Measurements from ENCODE around the gene VIT.
A peak's percentile ranks its signal among the peaks of the same experiment; 100 is the strongest.
"Not testable (repeated sequence)": the region's sequence is repeated elsewhere in the genome, so short reads cannot be mapped to it uniquely, and the experiment has no call there.

VIT gene

GRCh38 chr2:36677996-36678605 is 18.4 kb upstream of the VIT start:
- Histone ChIP-seq H3K27ac (ENCODE audit: low read length) (no peak overlapping the region), H3K27me3 (ENCODE audit: control insufficient read depth in 1 of 2, insufficient read depth in 2 of 2, low read length in 2 of 2) (no peaks in the 10 kb centered on the region), H3K4me3 (ENCODE audit: low read length in 2 of 2) (no peak overlapping the region), H3K9me3 (ENCODE audit: control insufficient read depth in 2 of 2, low read length in 2 of 2) (peaks cover 0 to 2% of the 10 kb centered on the region in 2 donors), H3K36me3 (ENCODE audit: control insufficient read depth in 2 of 2, insufficient read depth in 2 of 2, low read length in 2 of 2) (no peaks in the 10 kb centered on the region), H3K4me1 (ENCODE audit: control insufficient read depth, insufficient read depth, low read length) (no peaks in the 10 kb centered on the region), H3K9ac (ENCODE audit: low read length in 2 of 2) (no peak overlapping the region)

- no peaks in the 10 kb centered on the region for H3K27me3 ChIP-seq (ENCODE audit: control insufficient read depth in 1 of 2, insufficient read depth in 2 of 2, low read length in 2 of 2)
- no peaks in the 10 kb centered on the region for H3K36me3 ChIP-seq (ENCODE audit: control insufficient read depth in 2 of 2, insufficient read depth in 2 of 2, low read length in 2 of 2)
- H3K4me1 ChIP-seq (ENCODE audit: control insufficient read depth, insufficient read depth, low read length) = no peaks in the 10 kb centered on the region
Measured at GRCh38 chr2:36678856-36679255, 17.7 kb upstream of the VIT start.

GRCh38 chr2:36680012-36680411 is 16.5 kb upstream of the VIT start:
- H3K4me3 ChIP-seq (ENCODE audit: low read length in 2 of 2) = no peak overlapping the region
- no peak overlapping the region for H3K27ac ChIP-seq (ENCODE audit: low read length)
- H3K9ac ChIP-seq (ENCODE audit: low read length in 2 of 2) = no peak overlapping the region
- peaks cover 0 to 2% of the 10 kb centered on the region in 2 donors for H3K9me3 ChIP-seq (ENCODE audit: control insufficient read depth in 2 of 2, low read length in 2 of 2)
- no peaks in the 10 kb centered on the region for H3K4me1 ChIP-seq (ENCODE audit: control insufficient read depth, insufficient read depth, low read length)
- H3K27me3 ChIP-seq (ENCODE audit: control insufficient read depth in 1 of 2, insufficient read depth in 2 of 2, low read length in 2 of 2) = no peaks in the 10 kb centered on the region
- no peaks in the 10 kb centered on the region for H3K36me3 ChIP-seq (ENCODE audit: control insufficient read depth in 2 of 2, insufficient read depth in 2 of 2, low read length in 2 of 2)

More at GRCh38 chr2:36678856-36679255, 17.7 kb upstream of the VIT start:
- H3K9me3 ChIP-seq (ENCODE audit: control insufficient read depth in 2 of 2, low read length in 2 of 2) = peaks cover 0 to 2% of the 10 kb centered on the region in 2 donors
- H3K27ac ChIP-seq (ENCODE audit: low read length) = no peak overlapping the region
- no peak overlapping the region for H3K9ac ChIP-seq (ENCODE audit: low read length in 2 of 2)
- no peak overlapping the region for H3K4me3 ChIP-seq (ENCODE audit: low read length in 2 of 2)

- H3K4me1 ChIP-seq (ENCODE audit: control insufficient read depth, insufficient read depth, low read length) = no peaks in the 10 kb centered on the region
- H3K9ac ChIP-seq (ENCODE audit: low read length in 2 of 2) = no peak overlapping the region
- H3K4me3 ChIP-seq (ENCODE audit: low read length in 2 of 2) = no peak overlapping the region
Measured at GRCh38 chr2:36682562-36682961, 13.9 kb upstream of the VIT start.

GRCh38 chr2:36683002-36683401 is 13.5 kb upstream of the VIT start:
- Histone ChIP-seq H3K36me3 (ENCODE audit: control insufficient read depth in 2 of 2, insufficient read depth in 2 of 2, low read length in 2 of 2) (no peaks in the 10 kb centered on the region), H3K27ac (ENCODE audit: low read length) (no peak overlapping the region), H3K4me1 (ENCODE audit: control insufficient read depth, insufficient read depth, low read length) (no peaks in the 10 kb centered on the region), H3K9ac (ENCODE audit: low read length in 2 of 2) (no peak overlapping the region), H3K27me3 (ENCODE audit: control insufficient read depth in 1 of 2, insufficient read depth in 2 of 2, low read length in 2 of 2) (no peaks in the 10 kb centered on the region), H3K4me3 (ENCODE audit: low read length in 2 of 2) (no peak overlapping the region), H3K9me3 (ENCODE audit: control insufficient read depth in 2 of 2, low read length in 2 of 2) (peaks cover 0 to 2% of the 10 kb centered on the region in 2 donors)

More at GRCh38 chr2:36682562-36682961, 13.9 kb upstream of the VIT start:
- no peaks in the 10 kb centered on the region for H3K27me3 ChIP-seq (ENCODE audit: control insufficient read depth in 1 of 2, insufficient read depth in 2 of 2, low read length in 2 of 2)
- H3K27ac ChIP-seq (ENCODE audit: low read length) = no peak overlapping the region
- no peaks in the 10 kb centered on the region for H3K36me3 ChIP-seq (ENCODE audit: control insufficient read depth in 2 of 2, insufficient read depth in 2 of 2, low read length in 2 of 2)
- H3K9me3 ChIP-seq (ENCODE audit: control insufficient read depth in 2 of 2, low read length in 2 of 2) = peaks cover 0 to 2% of the 10 kb centered on the region in 2 donors

GRCh38 chr2:36688291-36688690 is 8.2 kb upstream of the VIT start:
- not testable (repeated sequence) for H3K4me1 ChIP-seq (ENCODE audit: control insufficient read depth, insufficient read depth, low read length); H3K27me3 ChIP-seq (ENCODE audit: control insufficient read depth in 1 of 2, insufficient read depth in 2 of 2, low read length in 2 of 2); H3K27ac ChIP-seq (ENCODE audit: low read length); H3K4me3 ChIP-seq (ENCODE audit: low read length in 2 of 2); H3K9me3 ChIP-seq (ENCODE audit: control insufficient read depth in 2 of 2, low read length in 2 of 2); H3K9ac ChIP-seq (ENCODE audit: low read length in 2 of 2); H3K36me3 ChIP-seq (ENCODE audit: control insufficient read depth in 2 of 2, insufficient read depth in 2 of 2, low read length in 2 of 2)

- not testable (repeated sequence) for H3K27me3 ChIP-seq (ENCODE audit: control insufficient read depth in 1 of 2, insufficient read depth in 2 of 2, low read length in 2 of 2)
Measured at GRCh38 chr2:36689013-36689412, 7.5 kb upstream of the VIT start.

GRCh38 chr2:36692121-36692520 is 4.4 kb upstream of the VIT start:
- no peak overlapping the region for H3K4me3 ChIP-seq (ENCODE audit: low read length in 2 of 2)
- no peaks in the 10 kb centered on the region for H3K36me3 ChIP-seq (ENCODE audit: control insufficient read depth in 2 of 2, insufficient read depth in 2 of 2, low read length in 2 of 2)
- H3K9me3 ChIP-seq (ENCODE audit: control insufficient read depth in 2 of 2, low read length in 2 of 2) = no peaks in the 10 kb centered on the region
- no peak overlapping the region for H3K27ac ChIP-seq (ENCODE audit: low read length)
- no peaks in the 10 kb centered on the region for H3K27me3 ChIP-seq (ENCODE audit: control insufficient read depth in 1 of 2, insufficient read depth in 2 of 2, low read length in 2 of 2)
- no peak overlapping the region for H3K9ac ChIP-seq (ENCODE audit: low read length in 2 of 2)
- H3K4me1 ChIP-seq (ENCODE audit: control insufficient read depth, insufficient read depth, low read length) = no peaks in the 10 kb centered on the region

More at GRCh38 chr2:36689013-36689412, 7.5 kb upstream of the VIT start:
- H3K4me1 ChIP-seq (ENCODE audit: control insufficient read depth, insufficient read depth, low read length); H3K4me3 ChIP-seq (ENCODE audit: low read length in 2 of 2); H3K27ac ChIP-seq (ENCODE audit: low read length); H3K9ac ChIP-seq (ENCODE audit: low read length in 2 of 2); H3K9me3 ChIP-seq (ENCODE audit: control insufficient read depth in 2 of 2, low read length in 2 of 2); H3K36me3 ChIP-seq (ENCODE audit: control insufficient read depth in 2 of 2, insufficient read depth in 2 of 2, low read length in 2 of 2): not testable (repeated sequence)

- H3K4me1 ChIP-seq (ENCODE audit: control insufficient read depth, insufficient read depth, low read length) = no peaks in the 10 kb centered on the region
- no peaks in the 10 kb centered on the region for H3K27me3 ChIP-seq (ENCODE audit: control insufficient read depth in 1 of 2, insufficient read depth in 2 of 2, low read length in 2 of 2)
- no peak overlapping the region for H3K4me3 ChIP-seq (ENCODE audit: low read length in 2 of 2)
- H3K9ac ChIP-seq (ENCODE audit: low read length in 2 of 2) = no peak overlapping the region
- no peak overlapping the region for H3K27ac ChIP-seq (ENCODE audit: low read length)
- no peaks in the 10 kb centered on the region for H3K36me3 ChIP-seq (ENCODE audit: control insufficient read depth in 2 of 2, insufficient read depth in 2 of 2, low read length in 2 of 2)
- no peaks in the 10 kb centered on the region for H3K9me3 ChIP-seq (ENCODE audit: control insufficient read depth in 2 of 2, low read length in 2 of 2)
Measured at GRCh38 chr2:36693825-36694224, 2.7 kb upstream of the VIT start.

GRCh38 chr2:36695746-36696415 is 626 bp upstream of the VIT start:
- no peak overlapping the region for H3K9ac ChIP-seq (ENCODE audit: low read length in 2 of 2)
- no peaks in the 10 kb centered on the region for H3K27me3 ChIP-seq (ENCODE audit: control insufficient read depth in 1 of 2, insufficient read depth in 2 of 2, low read length in 2 of 2)
- H3K9me3 ChIP-seq (ENCODE audit: control insufficient read depth in 2 of 2, low read length in 2 of 2) = no peaks in the 10 kb centered on the region
- H3K4me1 ChIP-seq (ENCODE audit: control insufficient read depth, insufficient read depth, low read length) = no peaks in the 10 kb centered on the region
- H3K4me3 ChIP-seq (ENCODE audit: low read length in 2 of 2) = no peak overlapping the region
- no peak overlapping the region for H3K27ac ChIP-seq (ENCODE audit: low read length)
- H3K36me3 ChIP-seq (ENCODE audit: control insufficient read depth in 2 of 2, insufficient read depth in 2 of 2, low read length in 2 of 2) = no peaks in the 10 kb centered on the region

- H3K36me3 ChIP-seq (ENCODE audit: control insufficient read depth in 2 of 2, insufficient read depth in 2 of 2, low read length in 2 of 2) = no peaks in the 10 kb centered on the region
- H3K27ac ChIP-seq (ENCODE audit: low read length) = no peak overlapping the region
- H3K4me3 ChIP-seq (ENCODE audit: low read length in 2 of 2) = peak overlapping the region in 1 of 2 donors; percentile 56
Measured at GRCh38 chr2:36697424-36698066, 1.0 kb downstream of the VIT start.

More at GRCh38 chr2:36697424-36698066, 1.0 kb downstream of the VIT start:
- H3K4me1 ChIP-seq (ENCODE audit: control insufficient read depth, insufficient read depth, low read length) = no peaks in the 10 kb centered on the region
- H3K27me3 ChIP-seq (ENCODE audit: control insufficient read depth in 1 of 2, insufficient read depth in 2 of 2, low read length in 2 of 2) = no peaks in the 10 kb centered on the region
- no peaks in the 10 kb centered on the region for H3K9me3 ChIP-seq (ENCODE audit: control insufficient read depth in 2 of 2, low read length in 2 of 2)
- no peak overlapping the region for H3K9ac ChIP-seq (ENCODE audit: low read length in 2 of 2)

Measured in stomach smooth muscle (tissue), 2 donors.